ENCODE data around the gene ACKR2.

The ACKR2 gene, protein sequence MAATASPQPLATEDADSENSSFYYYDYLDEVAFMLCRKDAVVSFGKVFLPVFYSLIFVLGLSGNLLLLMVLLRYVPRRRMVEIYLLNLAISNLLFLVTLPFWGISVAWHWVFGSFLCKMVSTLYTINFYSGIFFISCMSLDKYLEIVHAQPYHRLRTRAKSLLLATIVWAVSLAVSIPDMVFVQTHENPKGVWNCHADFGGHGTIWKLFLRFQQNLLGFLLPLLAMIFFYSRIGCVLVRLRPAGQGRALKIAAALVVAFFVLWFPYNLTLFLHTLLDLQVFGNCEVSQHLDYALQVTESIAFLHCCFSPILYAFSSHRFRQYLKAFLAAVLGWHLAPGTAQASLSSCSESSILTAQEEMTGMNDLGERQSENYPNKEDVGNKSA

DNA sequence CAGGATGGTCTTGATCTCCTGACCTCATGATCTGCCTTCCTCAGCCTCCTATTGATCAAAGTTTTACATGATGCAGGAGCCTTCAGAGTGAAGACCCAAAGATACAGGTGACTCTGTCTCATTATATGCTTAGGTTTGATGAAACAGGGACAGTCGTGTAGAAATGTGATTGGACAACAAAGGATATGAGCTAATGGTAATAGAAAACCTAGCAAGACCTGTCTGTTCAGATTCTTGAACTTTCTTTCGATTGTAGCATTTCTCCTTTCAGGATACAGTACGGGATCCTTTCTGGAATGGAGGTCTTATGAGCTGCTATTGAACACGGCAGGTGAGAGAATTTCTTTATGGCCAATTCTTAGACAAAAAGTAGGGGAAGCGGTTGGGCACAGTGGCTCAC is at the start of gene ACKR2:
ACKR2 (plus strand) TSS at position 244 of the 400 bp plus-strand sequence. CDS start 55,058 bp downstream, outside the sequence.
- DNase-seq (ENCODE audit: low read depth in 4 of 4, low spot score in 1 of 4): no peak

DNA sequence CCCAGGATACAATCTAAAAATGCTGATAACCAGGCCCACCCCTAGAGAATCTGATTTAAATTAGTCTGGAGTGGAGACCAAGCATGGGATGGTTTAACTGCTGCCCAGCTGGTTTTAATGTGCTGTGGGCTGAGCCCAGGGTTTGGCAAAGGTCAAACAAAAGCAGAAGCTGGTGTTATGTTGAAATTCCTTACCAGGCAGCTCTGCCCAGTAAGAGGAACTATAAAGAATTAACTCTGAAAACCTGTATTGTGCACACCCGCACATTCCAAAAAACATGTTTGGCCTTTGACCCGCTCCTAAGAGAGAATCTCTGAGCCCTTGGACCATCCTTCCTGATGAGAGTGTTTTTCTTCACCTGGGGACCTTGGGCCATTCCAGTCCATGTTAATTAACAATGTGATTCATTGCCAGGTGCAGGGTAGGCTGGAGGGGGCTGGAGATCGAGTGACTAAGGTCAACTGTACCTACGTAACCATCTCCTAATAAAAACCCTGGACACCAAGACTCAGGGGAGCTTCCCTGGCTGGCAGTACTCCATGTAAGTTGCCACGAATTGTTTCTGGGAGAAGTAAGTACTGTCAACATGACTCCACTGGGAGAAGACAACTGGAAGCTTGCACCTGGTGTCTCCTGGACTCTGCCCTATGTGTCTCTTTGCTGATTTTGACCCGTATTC is 47.1 kb upstream of the ACKR2 start:
- DNase-seq (ENCODE audit: low read depth in 4 of 4, low spot score in 1 of 4): no peak

DNA sequence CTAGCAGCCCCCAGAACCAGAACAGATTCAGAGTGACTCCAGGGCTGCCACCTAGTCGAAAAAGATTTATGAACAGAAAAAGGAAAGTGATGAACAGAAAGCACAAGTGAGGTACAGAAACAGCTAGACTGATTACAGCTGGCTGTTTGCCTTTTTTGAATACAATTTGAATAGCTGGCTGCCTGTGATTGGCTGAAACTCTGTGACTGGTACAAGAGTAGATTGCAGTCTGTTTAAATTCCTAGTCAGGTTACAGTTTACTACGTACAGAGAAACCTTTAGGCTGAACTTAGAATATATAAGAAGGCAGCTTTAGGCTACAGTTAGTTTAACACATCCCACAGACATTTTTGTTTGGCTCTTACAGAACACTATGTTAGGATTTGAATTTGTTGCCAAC is 46.2 kb upstream of the ACKR2 start:
- DNase-seq (ENCODE audit: low read depth in 4 of 4, low spot score in 1 of 4): no peak

DNA sequence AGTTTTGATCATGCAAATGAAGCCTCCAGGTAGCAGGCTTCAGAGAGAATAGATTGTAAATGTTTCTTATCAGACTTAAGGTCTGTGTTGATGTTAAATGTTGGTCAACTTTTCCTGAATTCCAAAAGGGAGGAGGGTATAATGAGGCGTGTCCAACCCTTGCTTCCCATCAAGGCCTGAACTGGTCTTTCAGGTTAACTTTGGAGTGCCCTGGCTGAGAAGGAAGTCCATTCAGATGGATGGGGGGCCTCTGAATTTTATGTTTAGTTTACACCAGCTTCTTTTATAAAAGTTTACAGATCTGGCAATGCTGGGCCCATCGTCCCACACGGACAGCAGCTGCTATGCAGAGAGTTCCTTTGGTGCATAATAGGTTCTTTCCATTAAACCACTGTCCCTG is 45.1 kb upstream of the ACKR2 start:
- DNase-seq (ENCODE audit: low read depth in 4 of 4, low spot score in 1 of 4): no peak

DNA sequence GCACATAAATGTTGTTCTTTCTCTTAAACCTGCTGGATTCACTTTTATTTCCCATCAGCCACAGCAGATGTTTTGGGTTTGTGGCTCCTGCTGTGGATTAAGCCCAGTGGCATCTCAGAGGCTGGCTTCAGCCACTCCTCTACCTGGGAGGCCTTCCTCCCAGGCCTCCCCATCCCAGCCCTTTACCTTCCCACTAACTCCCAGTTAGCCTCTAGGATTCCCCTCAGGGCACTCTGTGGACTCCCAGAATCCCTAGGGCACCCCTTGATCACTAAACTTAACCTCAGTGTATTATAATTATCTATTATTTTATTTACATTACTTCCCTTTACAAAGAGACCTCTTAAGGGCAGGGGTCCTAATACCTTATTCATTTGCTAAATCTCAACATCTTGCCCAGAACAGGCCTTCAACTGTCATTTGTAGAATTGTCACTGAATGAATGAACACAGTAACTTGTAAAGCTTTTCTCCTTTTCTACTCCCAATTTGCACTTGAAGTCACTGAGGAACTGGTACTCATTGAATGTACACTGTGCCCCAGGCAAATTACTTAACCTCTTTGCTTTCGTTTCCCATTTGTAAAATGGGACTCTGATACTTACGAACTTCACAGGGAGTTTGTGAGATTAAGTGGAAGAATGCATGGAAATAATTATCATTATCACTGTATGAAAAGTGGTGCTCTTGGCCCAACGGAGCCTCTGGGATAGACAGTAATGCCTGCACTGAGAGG is 44.5 kb upstream of the ACKR2 start:
- DNase-seq (ENCODE audit: low read depth in 4 of 4, low spot score in 1 of 4): no peak

DNA sequence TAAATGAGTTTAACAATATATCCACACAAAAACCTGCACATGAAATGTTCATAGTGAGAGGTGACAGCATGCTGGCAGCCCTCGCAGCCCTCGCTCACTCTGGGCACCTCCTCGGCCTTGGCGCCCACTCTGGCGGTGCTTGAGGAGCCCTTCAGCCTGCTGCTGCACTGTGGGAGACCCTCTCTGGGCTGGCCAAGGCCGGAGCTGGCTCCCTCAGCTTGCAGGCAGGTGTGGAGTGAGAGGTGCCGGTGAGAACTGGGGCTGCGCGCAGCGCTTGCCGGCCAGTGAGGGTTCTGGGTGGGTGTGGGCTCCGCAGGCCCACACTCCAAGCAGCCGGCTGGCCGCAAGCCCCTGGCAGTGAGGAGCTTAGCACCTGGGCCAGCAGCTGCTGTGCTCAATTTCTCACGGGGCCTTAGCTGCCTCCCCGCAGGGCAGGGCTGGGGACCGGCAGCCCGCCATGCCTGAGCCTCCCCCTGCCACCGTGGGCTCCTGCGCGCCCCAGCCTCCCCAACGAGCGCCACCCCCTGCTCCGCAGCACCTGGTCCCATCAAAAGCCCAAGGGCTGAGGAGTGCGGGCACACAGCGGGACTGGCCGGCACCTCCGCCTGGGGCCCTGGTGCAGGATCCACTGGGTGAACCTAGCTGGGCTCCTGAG is 39.6 kb upstream of the ACKR2 start:
- no peak for DNase-seq (ENCODE audit: low read depth in 4 of 4, low spot score in 1 of 4)

DNA sequence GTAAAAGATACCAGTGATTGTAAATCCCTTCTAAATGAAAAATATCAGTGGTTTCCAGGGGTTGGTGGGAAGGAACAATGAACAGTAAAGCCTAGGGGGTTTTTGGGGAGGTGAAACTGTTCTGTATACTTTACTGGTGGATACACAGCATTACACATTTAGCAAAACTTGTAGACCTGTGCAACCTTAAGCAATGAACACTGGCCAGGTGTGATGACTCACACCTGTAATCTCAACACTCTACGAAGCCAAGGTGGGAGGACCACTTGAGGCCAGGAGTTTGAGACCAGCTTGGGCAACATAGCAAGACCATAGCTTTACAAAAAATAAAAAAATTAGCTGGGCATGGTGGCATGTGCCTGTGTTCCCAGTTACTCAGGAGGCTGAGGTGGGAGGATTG is 38.0 kb upstream of the ACKR2 start:
- DNase-seq (ENCODE audit: low read depth in 4 of 4, low spot score in 1 of 4): no peak

DNA sequence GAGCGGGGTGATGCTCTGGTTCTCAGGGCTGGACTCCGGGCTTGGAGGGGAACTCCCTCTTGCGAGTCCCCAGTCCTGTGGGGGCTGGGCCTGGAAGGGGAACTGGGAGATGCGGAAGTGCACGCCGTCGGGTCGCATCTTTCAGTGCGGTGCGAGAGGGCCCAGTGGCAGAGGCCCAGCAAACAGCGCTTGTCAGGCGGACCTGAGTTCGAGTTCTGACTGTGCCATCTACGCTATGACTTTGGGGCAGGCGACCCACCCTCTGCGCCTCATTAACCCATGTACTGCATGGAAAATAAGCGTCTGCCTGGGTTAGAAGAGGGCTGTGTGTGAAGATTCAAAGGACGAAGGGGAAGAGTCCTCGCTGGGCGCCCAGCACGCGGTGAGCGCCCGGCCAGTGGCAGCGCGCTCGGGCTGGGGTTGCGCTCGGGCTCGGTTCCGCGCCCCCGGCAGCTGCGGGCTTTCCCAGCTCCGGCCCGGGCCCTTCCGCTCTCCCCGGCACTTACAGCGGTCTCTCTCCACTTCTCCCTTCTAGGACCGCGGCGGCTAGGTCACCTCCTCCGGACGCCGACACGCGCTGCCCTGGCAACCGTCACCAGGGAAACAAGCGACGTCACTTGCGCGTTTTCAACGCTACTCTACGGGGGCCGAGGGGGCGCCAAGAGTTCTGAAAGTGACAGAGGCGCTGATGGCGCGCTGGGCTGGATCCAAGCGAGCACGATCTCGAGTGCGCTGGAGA is 36.4 kb upstream of the ACKR2 start, which contains the start of gene CCDC13:
CCDC13 (minus strand) TSS at position 584 of the 739 bp plus-strand sequence. CDS start 14,908 bp downstream, outside the sequence.
- DNase-seq (ENCODE audit: low read depth in 4 of 4, low spot score in 1 of 4): peak; percentile 73 to 90 (median 82)

DNA sequence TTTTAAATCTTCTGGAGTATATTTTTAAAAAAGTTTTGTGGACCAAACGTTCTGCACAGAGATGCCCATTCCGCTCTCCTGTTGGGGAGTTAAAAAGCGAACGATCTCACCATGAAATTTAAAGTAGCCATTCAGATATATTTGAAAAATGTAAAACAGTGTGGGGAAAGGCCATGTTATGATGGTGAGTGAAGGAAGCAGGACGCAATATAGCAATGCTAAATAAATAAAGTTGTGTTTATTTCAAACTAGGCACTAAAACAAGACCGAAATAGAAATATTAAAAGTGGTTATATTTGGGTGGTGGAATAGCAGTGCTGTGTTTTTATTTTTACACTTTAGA is 35.9 kb upstream of the ACKR2 start:
- no peak for DNase-seq (ENCODE audit: low read depth in 4 of 4, low spot score in 1 of 4)

DNA sequence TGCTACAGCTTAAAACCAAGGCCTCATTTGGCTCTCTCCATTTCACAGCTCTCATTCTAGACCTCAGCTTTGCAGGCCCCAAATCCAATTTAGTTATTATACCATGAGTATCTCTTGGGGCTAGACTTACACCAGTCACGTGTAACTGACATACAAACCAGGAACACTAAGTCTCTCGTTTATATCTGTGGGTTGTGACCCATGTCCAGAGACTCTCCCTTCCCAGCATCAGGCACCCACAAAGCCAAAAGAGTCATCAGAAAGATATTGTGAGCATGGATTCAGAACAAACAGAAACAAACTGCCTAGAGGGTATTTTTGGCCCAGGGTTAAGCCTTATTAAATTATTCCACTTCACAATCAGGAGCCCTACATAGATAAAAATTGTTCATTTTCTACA is 30.6 kb upstream of the ACKR2 start:
- no peak for DNase-seq (ENCODE audit: low read depth in 4 of 4, low spot score in 1 of 4)

DNA sequence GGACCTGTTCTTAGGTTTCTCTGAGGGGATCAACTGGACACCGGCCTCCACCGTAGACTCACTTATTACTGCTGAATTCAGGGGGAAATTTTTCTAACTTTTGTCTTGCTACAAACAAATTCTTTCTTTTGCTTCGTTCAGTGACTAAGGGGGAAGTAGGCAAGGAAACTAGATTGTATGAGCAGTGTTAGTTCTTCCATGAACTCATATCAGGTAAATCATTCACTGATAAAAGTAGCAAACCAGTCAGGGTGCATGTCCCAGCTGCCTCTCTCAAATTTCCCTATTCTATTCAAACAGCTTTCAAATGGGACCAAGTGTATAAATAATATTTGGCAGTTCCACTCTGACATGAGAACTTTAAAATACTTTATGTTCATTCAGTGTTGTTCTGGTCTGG is 28.8 kb upstream of the ACKR2 start:
- no peak for DNase-seq (ENCODE audit: low read depth in 4 of 4, low spot score in 1 of 4)

DNA sequence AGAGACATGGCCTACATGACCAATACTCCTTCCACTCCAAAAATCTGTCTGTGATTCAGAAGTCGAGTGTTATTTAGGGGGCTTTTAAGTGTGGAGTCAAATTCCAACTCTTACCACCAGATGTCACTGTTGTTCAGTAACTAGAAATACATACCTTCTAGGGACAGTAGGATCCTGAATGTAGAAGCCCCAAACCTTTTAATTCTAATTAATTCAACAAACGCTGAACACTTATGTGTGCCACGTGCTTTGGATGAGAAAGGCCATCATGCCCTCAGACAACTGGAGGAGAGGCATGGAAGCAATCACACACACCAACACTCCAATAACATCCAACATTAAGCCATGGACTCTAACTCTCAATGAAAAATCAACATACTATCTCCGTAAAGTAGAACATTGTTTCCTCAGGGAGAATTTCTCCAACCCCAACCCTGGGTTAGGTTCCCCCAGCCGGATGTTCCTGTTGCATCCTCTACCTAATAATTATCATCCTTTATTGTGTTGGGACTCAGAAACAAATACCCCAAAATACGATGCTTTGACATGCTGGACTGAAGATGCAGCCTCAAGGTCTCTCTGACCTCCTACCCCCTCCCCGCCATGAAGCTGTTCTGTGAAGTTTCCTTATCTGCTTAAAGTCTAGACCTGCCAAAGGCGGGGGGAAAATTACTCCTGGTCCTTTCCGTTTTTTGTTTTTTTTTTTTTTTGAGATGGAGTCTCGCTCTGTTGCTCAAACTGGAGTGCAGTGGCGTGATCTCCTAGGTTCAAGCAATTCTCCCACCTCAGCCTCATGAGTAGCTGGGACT is 28.1 kb upstream of the ACKR2 start:
- peak in 1 of 4 experiments; percentile 20 for DNase-seq (ENCODE audit: low read depth in 4 of 4, low spot score in 1 of 4)

DNA sequence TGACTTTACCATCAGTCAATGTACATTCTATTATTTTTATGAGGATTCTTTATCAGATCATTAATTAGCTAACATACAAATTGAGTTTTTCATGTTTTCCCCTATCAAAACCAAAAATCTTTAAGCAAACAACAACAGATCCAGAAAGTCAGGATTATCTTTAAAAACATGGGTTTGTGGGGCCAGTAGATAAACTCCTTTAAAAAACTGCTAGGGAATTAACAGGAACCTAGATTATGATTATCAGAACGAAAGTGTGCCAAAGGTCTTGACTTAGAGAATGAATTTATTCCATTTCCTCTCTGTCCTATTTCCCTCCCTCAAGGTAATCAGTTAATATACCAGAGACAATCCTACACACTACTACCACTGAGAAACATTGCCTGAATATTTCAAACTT is 23.0 kb upstream of the ACKR2 start:
- DNase-seq (ENCODE audit: low read depth in 4 of 4, low spot score in 1 of 4): no peak

DNA sequence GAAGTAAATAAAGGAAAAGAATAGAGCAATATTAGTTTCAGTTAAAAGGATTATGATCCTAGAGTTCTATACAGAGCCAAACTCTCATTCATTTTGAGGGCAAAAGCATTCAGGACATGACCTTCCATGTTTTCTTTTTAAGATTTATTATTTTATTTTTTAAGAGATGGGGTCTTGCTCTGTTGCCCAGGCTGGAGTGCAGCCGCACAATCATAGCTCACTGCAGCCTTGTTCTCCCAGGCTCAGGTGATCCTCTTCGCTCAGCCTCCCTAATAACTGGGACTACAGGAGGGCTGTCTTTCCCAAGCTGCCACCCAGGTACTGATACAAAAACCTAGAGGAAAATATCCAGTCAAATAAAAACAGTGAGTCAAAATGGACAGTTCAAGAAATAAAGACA is 22.6 kb upstream of the ACKR2 start:
- no peak for DNase-seq (ENCODE audit: low read depth in 4 of 4, low spot score in 1 of 4)

DNA sequence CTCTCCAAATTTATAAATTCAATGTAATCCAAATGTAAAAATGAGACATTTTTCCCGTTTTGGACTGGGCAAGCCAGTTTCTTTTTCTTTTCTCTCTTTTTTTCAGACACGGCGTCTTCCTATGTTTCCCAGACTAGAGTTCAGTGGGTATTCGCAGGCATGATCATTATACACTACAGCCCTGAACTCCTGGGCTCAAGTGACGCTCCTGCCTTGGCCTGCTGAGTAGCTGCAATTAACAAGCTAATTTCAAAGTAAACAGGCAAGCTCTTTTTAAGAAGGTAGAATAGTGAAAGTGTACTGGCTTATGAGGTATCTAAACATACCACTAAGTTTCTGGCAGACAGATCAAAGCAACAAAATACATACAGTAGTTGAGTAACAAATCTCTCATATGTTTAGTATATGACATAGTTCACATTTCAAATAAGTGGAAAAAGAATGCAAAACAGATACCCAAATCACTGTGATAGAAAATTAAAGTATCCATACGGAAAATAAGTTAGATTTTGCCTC is 18.5 kb upstream of the ACKR2 start:
- no peak for DNase-seq (ENCODE audit: low read depth in 4 of 4, low spot score in 1 of 4)

DNA sequence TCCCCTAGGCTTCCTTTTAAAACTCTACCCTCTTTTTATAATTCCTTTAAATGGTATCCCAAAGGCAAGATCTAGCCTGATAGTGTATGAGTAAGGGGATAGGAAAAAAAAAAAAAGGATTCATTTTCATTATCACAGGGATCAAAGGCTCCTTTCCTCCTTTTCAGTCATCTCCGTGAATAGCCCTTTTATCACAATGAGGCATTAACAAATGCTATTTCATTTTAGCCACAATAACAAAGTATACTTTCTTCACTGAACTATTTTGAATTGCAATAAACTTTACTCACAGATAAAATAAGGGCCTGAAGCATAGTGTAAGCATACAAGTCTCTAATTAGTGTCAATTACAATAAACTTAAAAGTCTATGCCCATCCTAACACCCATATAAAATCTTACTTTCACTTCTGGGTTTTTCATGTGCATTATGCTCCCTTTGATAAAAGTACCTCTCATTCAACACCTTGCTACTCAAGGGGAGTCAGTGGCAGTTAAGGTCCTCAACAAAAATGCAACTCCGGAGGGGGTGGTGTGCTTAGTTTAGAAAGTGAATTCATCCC is 13.5 kb upstream of the ACKR2 start:
- DNase-seq (ENCODE audit: low read depth in 4 of 4, low spot score in 1 of 4): no peak

DNA sequence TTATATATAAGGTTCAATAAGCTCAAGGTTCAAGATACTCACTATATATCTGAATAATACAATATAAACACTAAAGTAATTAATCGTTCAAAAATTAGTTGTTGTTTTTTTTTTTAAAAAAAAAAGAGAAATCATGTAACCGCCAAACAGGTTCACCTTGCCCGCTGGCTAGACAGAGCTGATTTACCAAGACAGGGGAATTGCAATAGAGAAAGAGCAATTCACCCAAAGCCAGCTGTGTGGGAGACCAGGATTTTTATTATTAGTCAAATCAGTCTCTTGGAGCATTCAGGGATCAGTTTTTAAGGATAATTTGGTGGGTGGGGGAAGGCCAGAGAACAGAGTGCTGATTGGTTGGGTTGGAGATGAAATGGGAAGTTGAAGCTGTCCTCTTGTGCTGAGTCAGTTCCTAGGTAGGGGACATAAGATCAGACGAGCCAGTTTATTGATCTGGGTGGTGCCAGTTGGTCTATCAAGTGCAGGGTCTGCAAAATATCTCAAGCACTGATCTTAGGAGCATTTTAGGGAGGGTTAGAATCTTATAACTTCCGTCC is 12.8 kb upstream of the ACKR2 start:
- no peak for DNase-seq (ENCODE audit: low read depth in 4 of 4, low spot score in 1 of 4)

DNA sequence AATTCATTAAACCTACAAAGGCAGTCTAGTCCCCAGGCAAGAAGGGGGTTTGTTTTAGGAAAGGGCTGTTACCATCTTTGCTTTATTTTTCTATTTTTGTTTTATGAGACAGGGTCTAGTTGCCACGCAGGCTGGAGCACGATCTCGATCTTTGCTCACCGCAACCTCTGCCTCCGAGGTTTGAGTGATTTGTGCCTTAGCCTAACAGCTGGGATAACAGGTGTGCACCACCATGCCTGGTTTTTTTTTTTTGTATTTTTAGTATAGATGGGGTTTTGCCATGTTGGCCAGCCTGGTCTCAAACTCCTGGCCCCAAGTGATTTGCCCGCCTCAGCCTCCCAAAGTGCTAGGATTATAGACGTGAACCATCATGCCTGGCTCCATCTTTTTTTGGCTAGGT is 9.9 kb upstream of the ACKR2 start:
- no peak for DNase-seq (ENCODE audit: low read depth in 4 of 4, low spot score in 1 of 4)

DNA sequence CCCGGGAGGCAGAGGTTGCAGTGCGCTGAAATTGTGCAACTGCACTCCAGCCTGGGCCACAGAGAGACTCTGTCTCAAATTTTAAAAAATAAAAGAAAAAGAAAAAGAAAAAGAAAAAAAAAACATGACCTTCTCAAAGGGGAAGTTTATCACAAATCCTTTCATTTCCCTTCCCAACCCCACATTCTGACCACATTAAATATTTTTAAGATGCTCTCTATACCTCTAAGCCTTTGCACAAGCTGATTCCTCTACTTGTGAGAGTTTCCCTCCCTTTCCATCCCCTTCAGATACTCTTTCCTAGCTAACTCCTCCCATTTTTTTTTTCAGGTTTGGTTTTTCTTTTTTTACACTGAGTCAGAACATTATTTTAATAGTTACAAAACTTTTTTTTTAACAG is 9.0 kb upstream of the ACKR2 start:
- no peak for DNase-seq (ENCODE audit: low read depth in 4 of 4, low spot score in 1 of 4)
